ENCODE results near the gene UQCRC1.

The UQCRC1 gene

DNA sequence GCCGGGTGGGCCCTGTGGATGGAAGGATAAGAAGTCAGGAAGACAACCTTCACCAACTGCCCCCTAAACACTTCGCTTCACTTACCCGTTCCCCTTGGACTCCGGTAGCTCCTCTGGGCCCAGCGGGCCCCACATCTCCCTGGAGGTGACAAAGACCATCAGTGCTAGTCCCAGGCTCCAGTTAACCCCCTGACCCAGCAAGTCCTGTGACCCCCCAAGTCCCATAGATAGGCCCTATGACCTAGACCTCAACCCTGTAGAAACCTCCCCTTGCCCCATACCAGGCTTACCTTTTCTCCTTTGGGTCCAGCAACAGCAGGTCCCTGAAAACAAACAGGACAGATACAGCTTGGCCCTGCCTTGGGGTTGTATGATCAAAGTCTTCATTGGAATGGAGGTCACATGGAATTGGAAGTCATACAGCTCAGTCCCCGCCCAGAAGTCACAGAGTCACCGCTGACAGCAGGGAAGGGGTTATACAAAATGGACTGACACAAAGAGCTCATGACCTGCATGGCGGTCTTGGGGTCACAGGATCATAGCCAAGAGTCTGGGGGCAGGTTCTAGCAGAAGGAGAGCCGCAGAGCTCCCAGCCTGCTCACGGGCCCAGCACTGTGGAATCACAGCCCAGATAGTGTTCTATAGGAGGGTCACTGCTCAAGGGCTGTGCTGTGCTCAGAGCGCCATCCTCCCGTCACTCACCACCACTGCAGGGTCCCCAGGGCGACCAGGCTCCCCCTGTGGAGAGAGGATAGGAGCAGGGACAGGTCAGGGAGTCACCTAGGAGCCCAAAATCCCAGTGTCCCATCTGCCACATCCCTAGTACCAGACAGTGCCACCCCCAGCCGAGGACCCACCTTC lies 27.6 kb downstream of the UQCRC1 start:
- Histone ChIP-seq H3K9me3 (ENCODE audit: control insufficient read depth, insufficient read depth, low read depth, low read length) (no peaks in the 10 kb centered on the region), H3K4me3 (ENCODE audit: low read depth, low read length) (no peak overlapping the region), H3K4me1 (ENCODE audit: control insufficient read depth, insufficient read depth, low read length) (no peaks in the 10 kb centered on the region), H3K36me3 (ENCODE audit: control insufficient read depth in 2 of 2, insufficient read depth in 1 of 2, low read length in 2 of 2) (peaks cover 0 to 13% of the 10 kb centered on the region in 2 experiments; a peak in 1 of 3 replicates), H3K27ac (ENCODE audit: extremely low read depth, low read depth, low read length) (no peak overlapping the region)
- ChIA-PET POLR2A (no interaction called here), CTCF (interaction anchor here (0.8 kb wide), 1 partner anchor 54 kb away, joined by 4 read pairs; the partner anchor contains the start of gene SLC26A6)
- no peak for TF ChIP-seq ZNF585B (tag by site-specific recombination; IDR thresholded peaks at IDR 0.05)

DNA sequence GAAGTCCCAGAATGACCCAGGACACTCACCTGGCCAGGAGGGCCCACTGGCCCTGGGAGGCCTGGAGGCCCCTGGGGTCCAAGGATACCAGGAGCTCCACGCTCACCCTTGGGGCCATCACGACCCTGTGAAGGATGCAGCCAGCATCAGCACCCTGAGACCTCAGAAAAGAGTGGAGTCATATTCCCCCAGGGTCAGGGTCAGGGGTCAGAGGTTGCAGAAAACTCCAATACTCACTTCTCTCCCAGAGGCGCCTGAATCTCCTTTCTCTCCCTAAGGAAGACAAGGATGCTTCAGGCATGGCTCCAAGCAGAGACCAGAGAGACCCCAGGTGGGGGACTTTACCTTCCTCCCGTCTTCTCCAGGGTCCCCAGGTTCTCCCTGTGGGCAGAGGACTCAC lies 32.8 kb downstream of the UQCRC1 start:
- POLR2A ChIA-PET = no interaction called here
- H3K4me1 ChIP-seq (ENCODE audit: control insufficient read depth, insufficient read depth, low read length) = no peaks in the 10 kb centered on the region
- no peak overlapping the region for H3K4me3 ChIP-seq (ENCODE audit: low read depth, low read length)
- CTCF ChIA-PET = no interaction called here
- no peak overlapping the region for H3K27ac ChIP-seq (ENCODE audit: extremely low read depth, low read depth, low read length)
- H3K9me3 ChIP-seq (ENCODE audit: control insufficient read depth, insufficient read depth, low read depth, low read length) = no peaks in the 10 kb centered on the region
- TF ChIP-seq ZNF248 (tag by site-specific recombination; IDR thresholded peaks at IDR 0.05) = no peak
- TF ChIP-seq, protein P1, sequence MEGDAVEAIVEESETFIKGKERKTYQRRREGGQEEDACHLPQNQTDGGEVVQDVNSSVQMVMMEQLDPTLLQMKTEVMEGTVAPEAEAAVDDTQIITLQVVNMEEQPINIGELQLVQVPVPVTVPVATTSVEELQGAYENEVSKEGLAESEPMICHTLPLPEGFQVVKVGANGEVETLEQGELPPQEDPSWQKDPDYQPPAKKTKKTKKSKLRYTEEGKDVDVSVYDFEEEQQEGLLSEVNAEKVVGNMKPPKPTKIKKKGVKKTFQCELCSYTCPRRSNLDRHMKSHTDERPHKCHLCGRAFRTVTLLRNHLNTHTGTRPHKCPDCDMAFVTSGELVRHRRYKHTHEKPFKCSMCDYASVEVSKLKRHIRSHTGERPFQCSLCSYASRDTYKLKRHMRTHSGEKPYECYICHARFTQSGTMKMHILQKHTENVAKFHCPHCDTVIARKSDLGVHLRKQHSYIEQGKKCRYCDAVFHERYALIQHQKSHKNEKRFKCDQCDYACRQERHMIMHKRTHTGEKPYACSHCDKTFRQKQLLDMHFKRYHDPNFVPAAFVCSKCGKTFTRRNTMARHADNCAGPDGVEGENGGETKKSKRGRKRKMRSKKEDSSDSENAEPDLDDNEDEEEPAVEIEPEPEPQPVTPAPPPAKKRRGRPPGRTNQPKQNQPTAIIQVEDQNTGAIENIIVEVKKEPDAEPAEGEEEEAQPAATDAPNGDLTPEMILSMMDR (tag by site-specific recombination; IDR thresholded peaks at IDR 0.05) = no peak
- no peak for TF ChIP-seq ZEB2 (tag by site-specific recombination; IDR thresholded peaks at IDR 0.05)
- no peak for TF ChIP-seq ZNF596 (tag by site-specific recombination; IDR thresholded peaks at IDR 0.05)
- TF ChIP-seq ZNF426 (tag by site-specific recombination; IDR thresholded peaks at IDR 0.05) = no peak
- TF ChIP-seq, protein P2, sequence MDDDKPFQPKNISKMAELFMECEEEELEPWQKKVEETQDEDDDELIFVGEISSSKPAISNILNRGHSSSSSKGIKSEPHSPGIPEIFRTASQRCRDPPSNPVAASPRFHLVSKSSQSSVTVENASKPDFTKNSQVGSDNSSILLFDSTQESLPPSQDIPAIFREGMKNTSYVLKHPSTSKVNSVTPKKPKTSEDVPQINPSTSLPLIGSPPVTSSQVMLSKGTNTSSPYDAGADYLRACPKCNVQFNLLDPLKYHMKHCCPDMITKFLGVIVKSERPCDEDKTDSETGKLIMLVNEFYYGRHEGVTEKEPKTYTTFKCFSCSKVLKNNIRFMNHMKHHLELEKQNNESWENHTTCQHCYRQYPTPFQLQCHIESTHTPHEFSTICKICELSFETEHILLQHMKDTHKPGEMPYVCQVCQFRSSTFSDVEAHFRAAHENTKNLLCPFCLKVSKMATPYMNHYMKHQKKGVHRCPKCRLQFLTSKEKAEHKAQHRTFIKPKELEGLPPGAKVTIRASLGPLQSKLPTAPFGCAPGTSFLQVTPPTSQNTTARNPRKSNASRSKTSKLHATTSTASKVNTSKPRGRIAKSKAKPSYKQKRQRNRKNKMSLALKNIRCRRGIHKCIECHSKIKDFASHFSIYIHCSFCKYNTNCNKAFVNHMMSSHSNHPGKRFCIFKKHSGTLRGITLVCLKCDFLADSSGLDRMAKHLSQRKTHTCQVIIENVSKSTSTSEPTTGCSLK (tag by site-specific recombination; IDR thresholded peaks at IDR 0.05) = no peak
- TF ChIP-seq, protein P3, sequence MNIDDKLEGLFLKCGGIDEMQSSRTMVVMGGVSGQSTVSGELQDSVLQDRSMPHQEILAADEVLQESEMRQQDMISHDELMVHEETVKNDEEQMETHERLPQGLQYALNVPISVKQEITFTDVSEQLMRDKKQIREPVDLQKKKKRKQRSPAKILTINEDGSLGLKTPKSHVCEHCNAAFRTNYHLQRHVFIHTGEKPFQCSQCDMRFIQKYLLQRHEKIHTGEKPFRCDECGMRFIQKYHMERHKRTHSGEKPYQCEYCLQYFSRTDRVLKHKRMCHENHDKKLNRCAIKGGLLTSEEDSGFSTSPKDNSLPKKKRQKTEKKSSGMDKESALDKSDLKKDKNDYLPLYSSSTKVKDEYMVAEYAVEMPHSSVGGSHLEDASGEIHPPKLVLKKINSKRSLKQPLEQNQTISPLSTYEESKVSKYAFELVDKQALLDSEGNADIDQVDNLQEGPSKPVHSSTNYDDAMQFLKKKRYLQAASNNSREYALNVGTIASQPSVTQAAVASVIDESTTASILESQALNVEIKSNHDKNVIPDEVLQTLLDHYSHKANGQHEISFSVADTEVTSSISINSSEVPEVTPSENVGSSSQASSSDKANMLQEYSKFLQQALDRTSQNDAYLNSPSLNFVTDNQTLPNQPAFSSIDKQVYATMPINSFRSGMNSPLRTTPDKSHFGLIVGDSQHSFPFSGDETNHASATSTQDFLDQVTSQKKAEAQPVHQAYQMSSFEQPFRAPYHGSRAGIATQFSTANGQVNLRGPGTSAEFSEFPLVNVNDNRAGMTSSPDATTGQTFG (tag by site-specific recombination; IDR thresholded peaks at IDR 0.05; ENCODE audit: borderline replicate concordance) = no peak
- TF ChIP-seq, protein P4, sequence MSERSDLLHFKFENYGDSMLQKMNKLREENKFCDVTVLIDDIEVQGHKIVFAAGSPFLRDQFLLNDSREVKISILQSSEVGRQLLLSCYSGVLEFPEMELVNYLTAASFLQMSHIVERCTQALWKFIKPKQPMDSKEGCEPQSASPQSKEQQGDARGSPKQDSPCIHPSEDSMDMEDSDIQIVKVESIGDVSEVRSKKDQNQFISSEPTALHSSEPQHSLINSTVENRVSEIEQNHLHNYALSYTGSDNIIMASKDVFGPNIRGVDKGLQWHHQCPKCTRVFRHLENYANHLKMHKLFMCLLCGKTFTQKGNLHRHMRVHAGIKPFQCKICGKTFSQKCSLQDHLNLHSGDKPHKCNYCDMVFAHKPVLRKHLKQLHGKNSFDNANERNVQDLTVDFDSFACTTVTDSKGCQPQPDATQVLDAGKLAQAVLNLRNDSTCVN (tag by site-specific recombination; optimal IDR thresholded peaks at IDR 0.05) = no peak
- no peak for TF ChIP-seq ZNF341 (tag by site-specific recombination; IDR thresholded peaks at IDR 0.05; ENCODE audit: low read depth)
- TF ChIP-seq, protein P5, sequence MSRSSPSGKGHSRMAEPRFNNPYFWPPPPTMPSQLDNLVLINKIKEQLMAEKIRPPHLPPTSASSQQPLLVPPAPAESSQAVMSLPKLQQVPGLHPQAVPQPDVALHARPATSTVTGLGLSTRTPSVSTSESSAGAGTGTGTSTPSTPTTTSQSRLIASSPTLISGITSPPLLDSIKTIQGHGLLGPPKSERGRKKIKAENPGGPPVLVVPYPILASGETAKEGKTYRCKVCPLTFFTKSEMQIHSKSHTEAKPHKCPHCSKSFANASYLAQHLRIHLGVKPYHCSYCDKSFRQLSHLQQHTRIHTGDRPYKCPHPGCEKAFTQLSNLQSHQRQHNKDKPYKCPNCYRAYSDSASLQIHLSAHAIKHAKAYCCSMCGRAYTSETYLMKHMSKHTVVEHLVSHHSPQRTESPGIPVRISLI (tag by site-specific recombination; IDR thresholded peaks at IDR 0.05) = no peak
- H3K36me3 ChIP-seq (ENCODE audit: control insufficient read depth in 2 of 2, insufficient read depth in 1 of 2, low read length in 2 of 2) = peaks cover 0 to 11% of the 10 kb centered on the region in 2 experiments; a peak in 1 of 3 replicates
